C1 segment of cervical spinal cord (tissue), 14 donors: ENCODE results near the gene MELTF.

Experiments used
- DNase-seq, 14 donors: peaks; one replicate each; lab custom pipeline; 2025; lab: John Stamatoyannopoulos, UW

The MELTF gene

DNA sequence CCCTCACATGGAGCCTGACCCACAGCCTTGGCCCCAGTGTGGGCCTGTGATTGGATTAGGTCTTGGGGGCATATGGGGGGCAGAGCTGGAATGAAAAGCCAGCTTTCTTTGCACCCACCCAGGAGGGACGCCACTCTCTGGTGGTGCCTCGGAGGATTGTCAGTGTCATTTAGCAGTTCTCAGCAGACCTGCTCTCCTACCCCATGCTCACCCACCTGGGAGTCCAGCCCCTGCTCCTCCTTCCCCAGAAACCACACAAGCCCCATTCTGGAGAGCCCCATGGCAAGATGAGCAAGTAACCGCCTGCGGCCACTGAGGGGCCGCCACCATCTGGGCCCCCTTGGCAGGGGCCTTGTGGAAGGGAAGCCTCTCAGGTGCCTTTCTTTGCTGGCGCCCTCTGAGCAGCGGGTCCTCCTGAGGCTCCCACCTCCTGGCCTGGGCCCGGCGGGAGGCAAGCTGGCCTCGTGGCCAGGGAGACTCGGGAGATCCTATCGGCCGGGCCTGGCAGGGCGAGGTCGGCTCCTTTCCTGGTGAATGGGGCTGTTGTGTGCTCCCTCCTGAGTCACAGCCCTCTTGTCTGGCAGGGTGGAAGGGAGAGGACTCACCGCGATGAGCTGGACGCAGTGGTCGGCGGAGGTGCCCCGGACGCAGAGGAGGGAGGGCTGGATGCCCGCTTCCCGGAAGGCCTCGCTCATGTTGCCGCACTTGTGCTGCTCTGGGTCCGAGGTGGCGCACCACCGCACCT lies 2.3 kb downstream of the MELTF start:
- DNase-seq, result peak in 1 of 14 donors; percentile 21

DNA sequence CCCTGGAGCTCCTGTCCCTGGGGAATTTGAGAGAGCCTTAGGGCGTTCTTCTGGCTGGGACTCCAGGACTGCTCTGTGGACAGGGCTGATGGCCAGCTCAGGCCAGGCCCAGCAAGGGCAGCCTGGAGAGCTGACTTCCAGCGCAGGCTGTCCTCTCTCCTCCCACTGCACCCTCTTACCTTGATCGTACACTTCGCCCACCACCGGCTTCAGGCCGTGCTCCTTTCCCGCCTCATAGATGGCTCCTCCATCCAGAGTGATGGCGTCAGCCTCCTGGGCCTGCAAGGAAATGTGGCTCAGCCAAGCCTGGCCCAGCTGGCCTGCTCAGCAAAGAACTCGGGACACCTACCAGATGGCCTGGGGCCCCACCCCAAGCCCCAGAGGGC lies 3.1 kb downstream of the MELTF start:
- no peak for DNase-seq

DNA sequence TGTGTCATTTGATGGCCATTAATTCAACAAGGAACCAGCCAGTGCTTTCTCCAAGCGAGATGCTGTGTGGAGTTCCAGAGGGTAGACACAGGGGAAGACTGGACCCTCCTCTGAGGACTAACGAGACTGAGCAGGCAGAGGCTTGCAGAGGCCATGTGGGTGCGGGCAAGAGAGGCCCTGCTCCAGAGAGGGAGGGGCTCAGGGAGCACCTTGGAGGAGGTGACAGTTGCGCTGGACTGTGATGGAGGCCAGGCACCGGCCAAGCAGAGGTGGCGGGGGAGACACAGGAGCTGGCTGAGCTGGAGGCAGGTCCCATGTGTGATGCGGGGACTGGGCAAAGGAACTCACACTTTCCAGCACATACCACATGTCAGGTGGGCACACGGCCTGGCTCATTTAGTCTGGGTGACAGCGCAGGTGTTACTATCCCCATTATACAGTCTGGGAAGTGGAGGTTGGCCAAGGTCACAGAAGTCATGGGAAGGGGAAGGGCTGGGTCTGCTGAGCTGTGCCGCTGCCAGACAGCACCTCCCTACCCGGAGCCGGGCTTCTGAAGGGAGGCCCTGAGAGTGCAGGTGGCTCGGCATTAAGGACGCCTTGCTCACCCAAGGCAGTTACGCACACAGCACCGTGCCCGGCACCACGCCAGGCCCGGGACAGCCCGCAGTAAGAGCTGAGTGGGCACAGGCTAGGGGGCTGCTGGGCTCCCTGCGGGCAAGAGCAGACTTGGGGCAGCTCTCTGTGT lies 3.7 kb downstream of the MELTF start:
- no peak for DNase-seq

DNA sequence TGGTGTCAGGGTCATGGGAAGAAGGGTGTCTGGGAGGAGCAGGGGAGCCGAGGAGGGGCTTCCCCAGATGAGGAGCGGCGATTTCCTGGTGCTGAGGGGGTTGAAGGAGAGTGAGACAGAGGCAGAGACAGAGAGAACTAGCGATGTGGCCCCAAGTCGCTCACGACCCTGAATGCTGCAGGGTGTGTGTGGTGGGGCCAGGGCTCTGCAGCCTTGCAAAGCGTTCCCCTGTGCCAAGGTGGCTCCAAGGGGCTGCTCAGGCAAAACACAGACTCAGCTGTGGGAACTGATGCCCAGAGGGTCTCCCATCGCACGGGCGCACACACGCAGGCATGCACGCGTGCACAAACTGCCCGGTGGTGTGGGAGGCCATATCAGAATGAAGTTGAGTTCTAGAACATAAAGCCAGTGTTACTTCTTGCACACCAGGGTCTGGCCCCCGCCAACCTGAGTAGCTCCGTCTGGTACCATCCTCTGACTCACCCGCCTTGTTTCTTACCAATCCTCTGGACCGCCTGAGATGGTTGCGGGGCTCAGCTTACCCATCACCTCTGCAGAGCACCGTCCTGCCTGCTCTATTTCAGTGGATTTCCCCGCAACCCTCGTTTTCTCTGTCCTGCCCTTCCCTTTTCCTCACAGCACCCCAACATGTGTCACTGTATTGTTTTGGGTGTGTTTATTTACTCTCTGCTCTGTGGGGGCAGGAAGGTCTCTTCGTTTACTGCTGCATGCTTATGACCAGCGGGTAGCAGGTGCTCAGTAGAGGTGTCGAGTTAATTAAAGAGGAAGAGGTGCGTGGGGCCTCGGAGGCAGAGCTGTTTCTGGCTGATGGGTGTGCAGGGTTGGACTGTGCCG lies 4.5 kb downstream of the MELTF start:
- no peak for DNase-seq

DNA sequence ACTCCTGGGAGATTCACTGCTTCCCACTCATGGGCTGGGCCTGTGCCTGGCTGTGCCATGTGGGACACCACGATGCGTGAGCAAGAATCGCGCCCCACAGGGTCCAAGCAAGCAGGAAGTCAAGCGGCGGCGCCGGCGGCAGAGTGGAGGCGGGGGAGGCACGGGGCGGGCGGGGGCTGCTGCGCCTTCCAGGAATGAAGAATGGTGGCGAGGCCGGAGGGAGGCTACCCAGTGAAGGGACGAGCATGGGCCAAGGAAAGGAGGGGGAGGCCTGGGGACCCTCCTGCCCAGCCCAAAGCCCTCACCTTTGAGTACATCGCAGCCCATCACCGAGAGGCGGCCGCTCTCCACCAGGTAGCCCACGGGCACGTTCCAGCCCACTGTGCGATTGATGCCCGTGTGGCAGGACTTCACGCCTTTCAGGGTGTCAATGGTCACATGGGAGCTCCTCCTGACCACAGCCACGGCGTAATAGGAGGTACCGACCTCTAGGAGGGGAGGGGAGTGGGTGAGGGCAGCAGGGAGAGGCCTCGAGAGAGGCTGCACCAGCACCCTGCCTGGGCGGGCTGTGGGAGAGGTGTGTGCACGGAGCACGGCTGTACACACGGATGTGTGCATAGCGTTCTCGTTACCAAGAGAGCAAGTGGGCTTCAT lies 5.5 kb downstream of the MELTF start:
- no peak for DNase-seq

DNA sequence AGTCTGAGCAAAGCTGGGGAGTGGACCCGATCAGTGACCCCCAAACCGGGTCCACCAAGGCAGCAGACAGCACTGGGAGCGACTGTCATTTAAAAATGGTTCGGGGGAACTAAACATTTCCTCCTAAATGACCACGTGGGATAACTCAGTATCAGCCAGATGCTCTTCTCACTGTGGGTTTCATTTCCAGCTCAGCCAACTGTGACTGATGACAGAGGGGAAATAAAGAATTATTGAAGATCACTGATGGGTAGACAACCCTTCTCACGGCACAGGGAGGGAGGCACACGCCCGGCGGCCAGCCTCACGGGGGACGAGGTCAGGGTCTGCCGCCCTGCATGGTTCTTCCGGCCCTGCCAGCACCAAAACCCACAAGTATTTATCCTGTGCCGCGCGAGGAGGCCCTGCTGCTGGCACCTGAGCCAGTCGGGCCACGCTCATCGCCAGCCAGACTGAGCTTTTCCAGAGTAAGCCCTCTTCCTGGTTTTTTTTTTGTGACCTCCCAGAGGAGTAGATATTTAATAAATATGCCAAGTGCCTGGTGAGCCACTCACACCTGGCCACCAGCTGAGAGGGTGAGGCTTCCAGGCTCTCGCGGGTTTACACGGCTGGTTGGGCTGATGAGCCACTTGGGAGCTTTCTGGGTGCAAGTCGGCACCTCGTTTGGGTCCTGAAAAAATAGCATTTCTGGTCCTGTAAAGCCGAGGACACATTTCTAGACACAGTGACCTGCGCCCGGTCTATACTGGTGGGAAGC lies 6.2 kb downstream of the MELTF start:
- no peak for DNase-seq

DNA sequence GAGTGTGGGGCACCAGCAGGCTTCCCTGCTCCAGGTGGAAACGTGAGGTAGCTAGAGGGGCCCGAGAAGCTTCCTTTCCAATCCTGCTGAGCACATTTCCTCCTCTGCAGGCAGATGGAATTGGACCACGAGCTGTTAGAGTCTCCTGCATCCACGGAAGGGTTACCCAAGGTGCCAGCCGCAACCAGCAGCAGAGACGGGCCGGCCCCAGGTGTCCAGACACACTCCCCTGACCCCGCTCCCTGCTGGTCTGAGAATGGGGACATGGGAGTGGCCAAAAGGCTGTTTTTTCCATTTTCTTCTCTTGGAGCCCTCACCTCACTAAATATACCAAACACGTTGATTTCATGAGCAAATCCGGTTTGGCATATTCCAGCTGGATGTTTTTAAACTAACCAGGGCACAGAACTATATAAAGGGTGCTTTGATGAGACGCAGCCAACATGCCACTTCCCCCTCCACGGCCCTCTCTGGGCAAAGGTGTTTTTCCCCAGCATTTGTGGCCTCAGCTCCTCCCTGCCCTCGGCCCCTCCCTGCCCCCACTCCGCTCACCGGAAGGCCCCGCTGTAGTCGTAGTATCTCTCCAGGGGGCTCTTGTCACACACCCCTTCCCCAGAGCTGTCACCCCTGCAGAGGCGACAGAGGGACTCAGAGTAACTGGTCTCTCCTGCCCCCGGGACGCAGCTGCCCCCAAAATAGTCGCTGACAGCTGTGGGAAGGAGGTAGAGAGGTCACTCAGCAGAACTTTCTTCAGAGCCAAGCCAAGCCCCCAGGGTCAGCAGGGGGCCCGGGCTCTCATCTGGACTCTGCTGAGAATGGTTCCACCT lies 7.0 kb downstream of the MELTF start:
- DNase-seq, result no peak

DNA sequence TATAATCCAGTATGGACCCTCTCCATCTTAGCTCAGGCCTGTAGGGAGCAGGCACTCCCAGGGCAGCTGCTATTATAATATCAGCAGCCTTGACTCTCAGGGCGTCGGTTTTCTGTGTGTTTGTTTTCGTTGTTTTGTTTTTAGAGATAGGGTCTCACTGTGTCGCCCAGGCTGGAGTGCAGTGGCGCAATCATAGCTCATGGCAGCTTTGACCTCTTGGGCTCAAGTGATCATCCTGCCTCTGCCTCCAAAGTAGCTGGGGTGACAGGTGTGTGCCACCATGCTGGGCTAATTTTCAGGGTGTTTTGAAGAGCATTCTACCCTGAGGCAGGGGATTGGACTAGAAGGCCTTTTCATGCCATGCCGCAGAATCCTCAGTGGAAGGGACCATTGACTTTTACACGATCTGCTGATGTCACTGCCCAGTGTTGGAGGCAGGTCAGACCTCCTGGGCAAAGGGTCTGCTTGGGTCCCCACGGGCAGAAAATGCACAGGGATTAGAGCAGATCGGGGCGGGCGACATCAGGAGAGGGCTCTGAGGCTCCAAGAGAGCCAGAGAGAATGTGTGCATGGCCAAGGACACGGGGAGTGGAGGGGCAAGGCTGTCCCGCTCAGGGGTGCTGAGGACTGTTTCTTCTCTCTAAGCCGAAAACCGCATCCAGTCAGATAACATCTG lies 7.8 kb downstream of the MELTF start:
- DNase-seq, result no peak

DNA sequence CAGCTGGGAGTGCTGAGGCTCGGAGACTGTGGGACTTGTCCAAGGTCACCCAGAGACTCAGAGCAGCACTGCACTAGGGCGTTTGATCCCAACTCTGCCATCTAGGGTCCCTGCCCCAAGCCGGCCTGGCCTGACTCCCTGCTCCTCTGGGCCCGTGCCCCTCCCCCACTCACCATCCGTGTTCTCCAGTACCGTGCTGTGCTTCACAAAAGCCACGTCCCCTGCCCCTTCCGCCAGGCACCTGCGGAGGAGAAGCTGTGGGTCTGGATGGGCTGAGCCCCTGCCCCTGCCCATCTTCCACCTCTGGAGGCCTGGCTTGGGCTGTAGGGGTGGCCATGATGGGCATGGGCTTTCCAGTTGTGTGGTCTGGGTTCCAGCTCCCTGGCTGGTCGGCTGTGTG lies 8.4 kb downstream of the MELTF start:
- no peak for DNase-seq

DNA sequence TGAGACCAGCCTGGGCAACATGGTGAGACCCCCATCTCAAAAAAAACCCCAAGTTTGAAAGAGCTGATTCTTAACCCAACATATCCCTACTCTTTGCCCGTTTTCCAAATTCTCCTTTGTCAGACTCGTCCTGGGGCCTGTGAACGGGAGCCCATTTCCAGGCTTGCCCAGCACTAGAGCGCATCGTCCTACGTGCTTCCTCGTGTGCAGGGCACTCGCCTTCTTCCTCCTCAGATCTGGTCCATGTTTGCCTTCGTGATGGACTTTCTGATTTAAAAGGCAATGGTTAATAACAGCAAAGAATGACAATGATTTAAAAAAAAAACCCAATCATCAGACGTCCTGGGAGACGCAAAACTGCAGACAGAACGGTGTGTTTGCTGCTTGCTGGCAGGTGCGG lies 10.1 kb downstream of the MELTF start:
- DNase-seq, result no peak

DNA sequence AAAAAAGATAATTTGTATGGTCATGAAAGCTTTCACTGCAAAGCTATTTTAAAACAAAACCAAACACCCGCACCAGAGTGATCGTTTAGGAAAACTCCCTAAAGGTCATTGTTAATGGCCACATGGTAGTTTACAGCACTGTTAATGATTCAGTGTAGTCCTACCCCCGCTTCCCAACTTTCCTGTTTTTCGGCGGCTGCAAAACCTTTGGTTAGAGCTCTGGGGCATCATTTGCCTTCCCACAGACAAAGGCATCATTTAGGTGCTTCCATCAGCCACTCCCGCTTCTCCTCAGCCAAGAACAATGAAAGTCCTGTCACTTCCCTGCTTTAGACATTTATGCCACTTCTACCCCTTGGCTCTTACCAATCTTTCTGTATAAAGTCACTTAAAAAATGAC lies 10.6 kb downstream of the MELTF start:
- DNase-seq, result peak in 2 of 14 donors; percentile 6 to 16

DNA sequence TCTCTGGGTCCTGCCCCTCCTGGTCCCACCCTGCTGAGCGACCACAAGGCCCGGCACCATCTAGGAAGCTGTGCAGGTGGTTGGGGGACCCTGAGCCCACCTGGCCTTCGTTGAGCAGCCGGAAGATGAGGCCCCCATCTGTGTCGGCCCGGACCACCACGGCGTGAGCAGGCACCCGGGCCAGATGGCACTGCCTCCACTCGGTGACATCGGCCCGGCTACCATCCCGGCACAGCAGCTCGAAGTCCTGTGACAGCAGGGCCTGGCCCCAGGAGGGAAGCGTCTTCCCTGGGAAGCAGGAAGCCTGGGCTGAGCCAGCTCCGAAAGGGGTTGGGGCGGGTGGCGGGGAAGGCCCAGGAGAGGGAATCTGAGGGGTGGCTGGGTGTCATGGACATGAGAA lies 12.6 kb downstream of the MELTF start:
- no peak for DNase-seq

DNA sequence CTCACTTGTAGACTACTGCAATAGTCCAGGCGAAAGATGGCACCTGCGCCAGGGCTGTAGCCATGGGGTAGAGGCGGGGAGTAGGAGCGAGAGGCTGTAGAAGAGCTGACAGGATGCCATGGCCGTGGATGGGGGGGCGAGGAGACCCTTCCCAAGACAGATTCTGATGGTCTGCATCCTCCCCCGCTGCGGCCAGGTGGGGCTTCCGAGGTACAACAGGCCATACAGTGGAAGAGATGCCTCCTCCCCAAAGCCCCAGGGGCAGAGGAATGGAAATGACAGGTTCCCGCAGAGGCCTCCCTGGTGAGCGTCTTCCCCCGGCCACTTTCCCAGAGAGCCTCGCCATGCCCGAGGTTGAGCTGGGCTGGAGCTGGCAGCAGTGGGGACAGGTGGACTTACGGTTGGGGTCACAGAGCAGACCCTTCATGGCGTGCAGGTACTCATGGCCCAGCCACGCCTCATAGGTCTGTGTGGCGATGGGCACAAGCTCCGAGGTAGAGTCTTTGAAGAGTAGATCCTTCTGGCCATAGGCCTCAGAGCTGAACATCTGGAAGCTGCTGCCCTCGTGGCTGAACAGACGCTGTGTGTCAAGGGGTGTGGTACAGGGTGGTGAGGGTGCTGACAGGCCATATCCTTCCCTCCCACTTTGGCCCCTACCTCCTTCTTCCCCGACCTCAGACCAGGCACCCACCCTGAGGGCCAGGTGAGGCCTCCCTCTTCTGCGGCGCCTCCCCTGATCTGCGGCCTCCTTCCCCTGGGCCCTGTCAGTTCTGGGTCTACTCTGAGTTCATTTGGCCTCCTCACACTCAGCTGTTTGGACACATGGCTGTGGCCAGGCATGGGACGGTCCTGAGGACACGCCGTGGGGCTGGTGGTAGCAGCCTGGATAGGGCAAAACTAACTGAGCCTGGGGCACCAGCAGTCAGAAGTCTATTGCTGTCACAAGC lies 13.6 kb downstream of the MELTF start:
- DNase-seq, result no peak

DNA sequence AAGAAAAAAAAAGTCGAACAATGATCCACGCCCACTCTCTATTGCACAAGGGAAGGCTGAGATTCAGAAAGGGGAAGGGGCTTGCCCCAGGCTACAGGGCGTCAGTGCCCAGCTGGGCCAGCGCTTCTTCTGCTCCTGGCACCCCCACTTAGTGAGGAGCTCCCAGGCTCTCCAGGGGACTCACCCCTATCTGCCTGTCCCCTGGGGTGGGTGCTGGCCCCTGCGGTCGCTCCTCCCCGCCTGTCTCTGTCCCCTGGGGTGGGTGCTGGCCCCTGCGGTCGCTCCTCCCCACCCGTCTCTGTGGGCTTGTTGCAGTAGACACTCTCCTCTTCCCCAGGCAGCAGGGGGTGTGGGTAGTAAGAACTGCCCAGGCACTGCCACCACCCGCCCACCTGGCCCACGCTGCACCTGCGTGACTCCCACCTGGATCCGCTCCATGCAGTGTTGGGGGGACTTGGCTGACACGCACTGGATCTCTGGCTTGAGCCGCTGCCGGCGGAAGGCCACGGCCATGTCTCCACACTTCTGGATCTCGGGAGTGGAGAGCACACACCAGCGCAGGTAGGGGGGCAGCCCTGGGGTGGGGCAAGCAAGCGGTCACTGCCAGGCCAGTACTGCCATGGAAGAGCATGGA lies 14.6 kb downstream of the MELTF start:
- no peak for DNase-seq

DNA sequence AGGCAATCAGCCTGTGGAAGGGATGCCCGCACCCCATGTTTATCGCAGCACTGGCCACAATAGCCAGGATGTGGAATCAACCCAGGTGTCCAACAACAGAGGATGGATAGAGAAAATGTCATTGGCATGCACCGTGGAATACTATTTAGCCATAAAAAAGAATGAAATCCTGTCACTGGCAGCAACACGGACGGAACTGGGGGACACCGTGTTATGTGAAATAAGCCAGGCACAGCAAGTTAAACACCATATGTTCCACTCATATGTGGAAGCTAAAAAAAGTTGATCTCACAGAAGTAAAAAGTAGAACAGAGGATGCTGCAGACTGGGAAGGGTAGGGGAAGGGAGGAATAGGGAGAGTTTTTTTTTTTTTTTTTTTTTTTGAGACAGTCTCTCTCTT lies 15.6 kb downstream of the MELTF start:
- DNase-seq, result no peak

DNA sequence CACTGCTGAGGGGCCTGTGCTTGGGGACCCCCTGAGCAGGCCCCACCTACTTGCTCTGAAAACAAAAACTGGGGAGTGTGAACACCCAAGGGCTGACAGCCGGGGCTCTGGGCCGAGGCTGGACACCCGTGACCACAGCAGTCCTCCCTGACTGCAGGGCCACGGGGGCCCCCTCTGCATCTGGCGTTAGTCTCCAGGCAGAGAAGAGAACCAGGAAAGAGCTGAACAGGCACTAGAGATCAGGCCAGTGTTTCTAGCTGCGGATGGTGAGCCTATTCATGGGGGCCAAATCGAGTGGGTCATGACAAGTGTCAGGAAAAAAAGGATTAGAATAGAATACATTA lies 17.1 kb downstream of the MELTF start:
- DNase-seq, result no peak

DNA sequence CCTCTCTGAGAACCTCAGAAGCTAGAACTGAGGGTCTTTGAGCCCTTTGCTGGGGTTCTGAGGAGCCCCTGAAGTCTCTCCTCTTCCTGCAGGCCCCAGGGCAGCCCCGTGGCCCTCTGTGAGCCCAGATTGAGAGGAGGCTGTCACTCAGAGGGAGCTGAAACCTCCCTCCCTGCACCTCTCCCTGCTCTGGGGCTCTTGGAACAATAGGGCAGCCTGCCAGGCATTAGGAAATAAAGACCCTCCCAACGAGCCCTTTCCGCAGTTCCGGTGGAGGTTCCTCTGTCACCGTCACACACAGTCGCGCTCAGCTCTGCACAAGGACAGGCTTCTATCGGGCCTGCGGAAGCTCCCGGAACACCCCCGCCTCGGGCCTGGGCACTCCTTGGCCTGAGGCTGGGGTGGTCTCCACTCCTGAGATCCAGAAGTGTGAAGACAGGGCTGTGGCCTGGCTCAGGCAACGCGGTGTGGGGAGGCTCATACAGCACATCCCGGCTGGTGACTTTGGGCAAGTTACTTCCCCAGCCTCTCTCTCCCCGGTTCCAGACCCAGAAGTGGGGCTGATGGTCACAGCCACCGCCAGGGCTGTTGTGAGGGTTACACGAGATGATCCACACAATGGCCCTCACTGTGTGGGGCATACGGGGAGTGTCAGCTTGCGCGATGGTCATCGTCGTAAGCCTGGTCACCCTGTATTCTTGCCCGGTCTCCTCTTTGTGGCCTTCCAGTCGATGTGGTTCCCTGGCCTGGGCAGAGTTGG lies 17.7 kb downstream of the MELTF start:
- no peak for DNase-seq
